Measurements from ENCODE around the gene SAMD4A.
A peak's percentile ranks its signal among the peaks of the same experiment; 100 is the strongest.

The SAMD4A gene

GRCh38 chr14:54719406-54719805 is 152.5 kb downstream of the SAMD4A start:
- Mint-ChIP-seq H3K4me1 (peaks cover 15% of the 10 kb centered on the region), H3K36me3 (peaks cover 8% of the 10 kb centered on the region), H3K27me3 (no peaks in the 10 kb centered on the region), H3K27ac (no peak overlapping the region), H3K4me3 (no peak overlapping the region), H3K9me3 (peaks cover 2% of the 10 kb centered on the region)
- no peak for ATAC-seq (ENCODE audit: low read depth)
- DNase-seq (ENCODE audit: low spot score in 2 of 2): no peak

GRCh38 chr14:54722791-54723432 is 156.0 kb downstream of the SAMD4A start:
- Mint-ChIP-seq H3K4me1 (peaks cover 10% of the 10 kb centered on the region), H3K27me3 (no peaks in the 10 kb centered on the region), H3K36me3 (peaks cover 8% of the 10 kb centered on the region), H3K27ac (peak overlapping the region; percentile 25), H3K4me3 (peak overlapping the region; percentile 37), H3K9me3 (peaks cover 2% of the 10 kb centered on the region)
- DNase-seq (ENCODE audit: low spot score in 2 of 2) (peak in 1 of 2 donors; percentile 40), ATAC-seq (ENCODE audit: low read depth) (peak; percentile 98)

- H3K4me3 Mint-ChIP-seq: no peak overlapping the region
- H3K9me3 Mint-ChIP-seq: peaks cover 2% of the 10 kb centered on the region
- no peak overlapping the region for H3K27ac Mint-ChIP-seq
- H3K27me3 Mint-ChIP-seq: no peaks in the 10 kb centered on the region
- H3K4me1 Mint-ChIP-seq: peaks cover 15% of the 10 kb centered on the region
- ATAC-seq (ENCODE audit: low read depth) (no peak), DNase-seq (ENCODE audit: low spot score in 2 of 2) (no peak)
- peaks cover 8% of the 10 kb centered on the region for H3K36me3 Mint-ChIP-seq
Measured at GRCh38 chr14:54724123-54724522, 157.2 kb downstream of the SAMD4A start.

- H3K9me3 Mint-ChIP-seq: peaks cover 2% of the 10 kb centered on the region
- peak overlapping the region; percentile 38 for H3K27ac Mint-ChIP-seq
- no peak overlapping the region for H3K4me3 Mint-ChIP-seq
- ATAC-seq (ENCODE audit: low read depth) (no peak), DNase-seq (ENCODE audit: low spot score in 2 of 2) (no peak)
- peaks cover 17% of the 10 kb centered on the region for H3K4me1 Mint-ChIP-seq
- H3K27me3 Mint-ChIP-seq: no peaks in the 10 kb centered on the region
- peaks cover 8% of the 10 kb centered on the region for H3K36me3 Mint-ChIP-seq
Measured at GRCh38 chr14:54724676-54725325, 157.9 kb downstream of the SAMD4A start.

- Mint-ChIP-seq H3K27ac (no peak overlapping the region), H3K27me3 (no peaks in the 10 kb centered on the region), H3K9me3 (no peaks in the 10 kb centered on the region), H3K4me1 (peaks cover 20% of the 10 kb centered on the region), H3K4me3 (no peak overlapping the region), H3K36me3 (no peaks in the 10 kb centered on the region)
- no peak for DNase-seq (ENCODE audit: low spot score in 2 of 2)
- no peak for ATAC-seq (ENCODE audit: low read depth)
Measured at GRCh38 chr14:54725998-54726397, 159.1 kb downstream of the SAMD4A start.

GRCh38 chr14:54727929-54728328 is 161.0 kb downstream of the SAMD4A start:
- Mint-ChIP-seq H3K9me3 (no peaks in the 10 kb centered on the region), H3K4me3 (no peak overlapping the region), H3K4me1 (peaks cover 14% of the 10 kb centered on the region), H3K36me3 (no peaks in the 10 kb centered on the region), H3K27me3 (no peaks in the 10 kb centered on the region), H3K27ac (no peak overlapping the region)
- ATAC-seq (ENCODE audit: low read depth) (no peak), DNase-seq (ENCODE audit: low spot score in 2 of 2) (no peak)

GRCh38 chr14:54728700-54729527 is 162.0 kb downstream of the SAMD4A start:
- peaks cover 14% of the 10 kb centered on the region for H3K4me1 Mint-ChIP-seq

GRCh38 chr14:54730156-54730961 is 163.4 kb downstream of the SAMD4A start:
- peak; percentile 21 to 51 for DNase-seq (ENCODE audit: low spot score in 2 of 2)
- H3K4me1 Mint-ChIP-seq: peaks cover 14% of the 10 kb centered on the region
- H3K4me3 Mint-ChIP-seq: peak overlapping the region; percentile 89
- ATAC-seq (ENCODE audit: low read depth): peak; percentile 96
- H3K27me3 Mint-ChIP-seq: no peaks in the 10 kb centered on the region
- H3K36me3 Mint-ChIP-seq: peaks cover 3% of the 10 kb centered on the region
- peak overlapping the region; percentile 92 for H3K27ac Mint-ChIP-seq
- H3K9me3 Mint-ChIP-seq: no peaks in the 10 kb centered on the region

More at GRCh38 chr14:54728700-54729527, 162.0 kb downstream of the SAMD4A start:
- H3K27ac Mint-ChIP-seq: peak overlapping the region; percentile 92
- H3K4me3 Mint-ChIP-seq: no peak overlapping the region
- ATAC-seq (ENCODE audit: low read depth): no peak
- H3K36me3 Mint-ChIP-seq: no peaks in the 10 kb centered on the region
- no peaks in the 10 kb centered on the region for H3K27me3 Mint-ChIP-seq
- H3K9me3 Mint-ChIP-seq: no peaks in the 10 kb centered on the region
- DNase-seq (ENCODE audit: low spot score in 2 of 2): no peak

- H3K27ac Mint-ChIP-seq: no peak overlapping the region
- DNase-seq (ENCODE audit: low spot score in 2 of 2) (no peak), ATAC-seq (ENCODE audit: low read depth) (no peak)
- peaks cover 18% of the 10 kb centered on the region for H3K36me3 Mint-ChIP-seq
- H3K4me1 Mint-ChIP-seq: peaks cover 7% of the 10 kb centered on the region
- no peaks in the 10 kb centered on the region for H3K9me3 Mint-ChIP-seq
- H3K4me3 Mint-ChIP-seq: no peak overlapping the region
- H3K27me3 Mint-ChIP-seq: no peaks in the 10 kb centered on the region
Measured at GRCh38 chr14:54734966-54735365, 168.0 kb downstream of the SAMD4A start.

GRCh38 chr14:54735424-54735823 is 168.5 kb downstream of the SAMD4A start:
- Mint-ChIP-seq H3K36me3 (peaks cover 19% of the 10 kb centered on the region), H3K27ac (no peak overlapping the region), H3K9me3 (no peaks in the 10 kb centered on the region), H3K27me3 (no peaks in the 10 kb centered on the region), H3K4me3 (no peak overlapping the region), H3K4me1 (peaks cover 3% of the 10 kb centered on the region)
- ATAC-seq (ENCODE audit: low read depth) (no peak), DNase-seq (ENCODE audit: low spot score in 2 of 2) (no peak)

- Mint-ChIP-seq H3K36me3 (peaks cover 26% of the 10 kb centered on the region), H3K4me3 (no peak overlapping the region), H3K9me3 (no peaks in the 10 kb centered on the region), H3K27me3 (no peaks in the 10 kb centered on the region), H3K27ac (no peak overlapping the region), H3K4me1 (peaks cover 4% of the 10 kb centered on the region)
- no peak for ATAC-seq (ENCODE audit: low read depth)
- DNase-seq (ENCODE audit: low spot score in 2 of 2): no peak
Measured at GRCh38 chr14:54737132-54737711, 170.3 kb downstream of the SAMD4A start.

GRCh38 chr14:54738009-54738408 is 171.1 kb downstream of the SAMD4A start:
- Mint-ChIP-seq H3K4me1 (peaks cover 4% of the 10 kb centered on the region), H3K27me3 (no peaks in the 10 kb centered on the region)
- ATAC-seq (ENCODE audit: low read depth): no peak

GRCh38 chr14:54739514-54739913 is 172.6 kb downstream of the SAMD4A start:
- Mint-ChIP-seq H3K27ac (no peak overlapping the region), H3K36me3 (peaks cover 26% of the 10 kb centered on the region), H3K4me1 (peaks cover 4% of the 10 kb centered on the region), H3K9me3 (no peaks in the 10 kb centered on the region), H3K27me3 (no peaks in the 10 kb centered on the region), H3K4me3 (no peak overlapping the region)
- ATAC-seq (ENCODE audit: low read depth): no peak
- no peak for DNase-seq (ENCODE audit: low spot score in 2 of 2)

More at GRCh38 chr14:54738009-54738408, 171.1 kb downstream of the SAMD4A start:
- no peak for DNase-seq (ENCODE audit: low spot score in 2 of 2)
- Mint-ChIP-seq H3K4me3 (no peak overlapping the region), H3K27ac (no peak overlapping the region), H3K9me3 (no peaks in the 10 kb centered on the region), H3K36me3 (peaks cover 26% of the 10 kb centered on the region)

Measured in memory B cell (primary cell).